ENCODE data around the gene BABAM1. TPM values are rescaled to one million over a fixed set of nuclear protein-coding genes. Genes with fewer than 3 reads are reported as not detected.

BABAM1 gene
- total and polyA plus RNA-seq, 9 of the 15 experiments (the other 6 are each of a cell fraction or from before 2014, with no cell fraction given), result 14.7 to 160 (median 113) TPM

GRCh38 chr19:17220207-17220758 lies 47.0 kb upstream of the BABAM1 start (continued):
- TF ChIP-seq E4F1 (CRISPR knock-in tag; IDR thresholded peaks at IDR 0.05; ENCODE audit: borderline replicate concordance) (no peak), REST (IDR thresholded peaks at IDR 0.05; ENCODE audit: borderline replicate concordance) (no peak), REST (CRISPR knock-in tag; IDR thresholded peaks at IDR 0.05; ENCODE audit: low read depth) (no peak), SRSF3 (IDR thresholded peaks at IDR 0.05; ENCODE audit: insufficient read depth, low read length) (no peak), MTA3 (IDR thresholded peaks at IDR 0.05; ENCODE audit: borderline replicate concordance) (no peak), GTF2E2 (tag; IDR thresholded peaks at IDR 0.05) (no peak), EZH2 (IDR thresholded peaks at IDR 0.05; ENCODE audit: borderline replicate concordance, low read depth, low read length) (no peak), SUPT5H (IDR thresholded peaks at IDR 0.05) (peak; percentile 74), CREBBP (IDR thresholded peaks at IDR 0.05; ENCODE audit: low read depth, low read length) (no peak), HNRNPK (IDR thresholded peaks at IDR 0.05; ENCODE audit: low read depth, low read length, poor library complexity, severe bottlenecking) (no peak), TAF15 (IDR thresholded peaks at IDR 0.05; ENCODE audit: low read depth, low read length) (no peak), HIVEP1 (CRISPR knock-in tag; IDR thresholded peaks at IDR 0.05) (no peak), ZBTB9 (CRISPR knock-in tag; IDR thresholded peaks at IDR 0.05) (no peak), HOMEZ (CRISPR knock-in tag; IDR thresholded peaks at IDR 0.05) (no peak), GATA2 (CRISPR knock-in tag; IDR thresholded peaks at IDR 0.05) (no peak), CBX5 (IDR thresholded peaks at IDR 0.05; ENCODE audit: borderline replicate concordance, low read depth) (no peak)

Data from K562 (cell line).